Hepatocyte (in vitro differentiated cells): ENCODE measurements around the gene PRRC2C. TPM values are rescaled to one million over a fixed set of nuclear protein-coding genes. Genes with fewer than 3 reads are reported as not detected.

Experiments used
- DNase-seq: peaks from one replicate; pipeline ENCODE4 v3.0.0-alpha.2; 2016; ENCODE audit warnings: low spot score
- H2AFZ ChIP-seq: fragments of 200-600 bp; sonication (generic); 2 replicates; pipeline ENCODE4 v1.6.0; 2016; ENCODE audit warnings: antibody characterized with exemption, mild to moderate bottlenecking
- H3K27ac ChIP-seq: fragments of 200-600 bp; sonication (generic); 2 replicates; pipeline ENCODE4 v1.5.1; 2016; ENCODE audit warnings: mild to moderate bottlenecking
- H3K27me3 ChIP-seq: fragments of 200-600 bp; sonication (generic); 2 replicates; pipeline ENCODE4 v1.6.1; 2016
- H3K36me3 ChIP-seq: fragments of 200-600 bp; sonication (generic); replicated peaks from 2 replicates; pipeline ENCODE4 v1.5.1; 2016; ENCODE audit warnings: low read depth; ENCODE audit not compliant: insufficient read depth
- H3K4me1 ChIP-seq: fragments of 200-600 bp; sonication (generic); 2 replicates; pipeline ENCODE4 v1.5.1; 2016; ENCODE audit warnings: mild to moderate bottlenecking, moderate library complexity; ENCODE audit not compliant: insufficient read depth
- H3K4me2 ChIP-seq: fragments of 200-600 bp; sonication (generic); 2 replicates; pipeline ENCODE4 v1.6.0; 2016
- H3K4me3 ChIP-seq: fragments of 200-600 bp; sonication (generic); 2 replicates; pipeline ENCODE4 v1.5.1; 2016; ENCODE audit warnings: mild to moderate bottlenecking
- H3K79me2 ChIP-seq: fragments of 200-600 bp; sonication (generic); 2 replicates; pipeline ENCODE4 v1.6.0; 2017; ENCODE audit warnings: mild to moderate bottlenecking
- H3K9me2 ChIP-seq: fragments of 200-600 bp; sonication (generic); replicated peaks from 2 replicates; pipeline ENCODE4 v1.6.0; 2017; ENCODE audit warnings: mild to moderate bottlenecking; ENCODE audit not compliant: insufficient read depth
- H3K9me3 ChIP-seq: fragments of 200-600 bp; sonication (generic); 2 replicates; pipeline ENCODE4 v1.5.1; 2016; ENCODE audit warnings: low read depth, mild to moderate bottlenecking
- H4K20me1 ChIP-seq: fragments of 200-600 bp; sonication (generic); 2 replicates; pipeline ENCODE4 v1.6.0; 2016; ENCODE audit warnings: mild to moderate bottlenecking; ENCODE audit not compliant: insufficient read depth, poor library complexity, severe bottlenecking
- EZH2 ChIP-seq: fragments of 200-600 bp; sonication (generic); IDR thresholded peaks from 2 replicates; pipeline ENCODE4 v1.6.1; 2016; ENCODE audit warnings: antibody characterized with exemption, mild to moderate bottlenecking, borderline replicate concordance
- EZH2phosphoT487 ChIP-seq: fragments of 200-600 bp; sonication (generic); IDR thresholded peaks from one replicate; pipeline ENCODE4 v1.6.1; 2018; ENCODE audit warnings: antibody characterized with exemption, mild to moderate bottlenecking, low read depth, moderate library complexity; ENCODE audit not compliant: unreplicated experiment, severe bottlenecking
- WGBS: methylation state at CpG from one replicate; pipeline ENCODE4 v1.1.6; 2016; ENCODE audit warnings: low lambda C conversion rate; ENCODE audit errors: missing lambda C conversion rate; 5-methylcytosine and 5-hydroxymethylcytosine counted together
- polyA plus RNA-seq: library from polyadenylated mRNA; unstranded; fragments of >200 nt; fragmentation: Nextera tagmentation; extraction: Ambion mirVana; gene quantifications from 2 replicates; pipeline ENCODE4 v1.2.1, GENCODE V29; 2016
- total RNA-seq: library from RNA; depleted of rRNA; stranded (reverse); fragments of >200 nt; gene quantifications from 2 replicates; pipeline ENCODE4 v1.2.3, GENCODE V29; 2014
- TF ChIP-seq, protein P1 (sequence below): fragments of 200-600 bp; sonication (generic); IDR thresholded peaks from 2 replicates; pipeline ENCODE4 v1.5.1; 2016; ENCODE audit warnings: antibody characterized with exemption, mild to moderate bottlenecking; ENCODE audit not compliant: poor library complexity

Gene PRRC2C
- total and polyA plus RNA-seq, 2 experiments from 2014 or later, result 85.2 to 120 TPM

DNA sequence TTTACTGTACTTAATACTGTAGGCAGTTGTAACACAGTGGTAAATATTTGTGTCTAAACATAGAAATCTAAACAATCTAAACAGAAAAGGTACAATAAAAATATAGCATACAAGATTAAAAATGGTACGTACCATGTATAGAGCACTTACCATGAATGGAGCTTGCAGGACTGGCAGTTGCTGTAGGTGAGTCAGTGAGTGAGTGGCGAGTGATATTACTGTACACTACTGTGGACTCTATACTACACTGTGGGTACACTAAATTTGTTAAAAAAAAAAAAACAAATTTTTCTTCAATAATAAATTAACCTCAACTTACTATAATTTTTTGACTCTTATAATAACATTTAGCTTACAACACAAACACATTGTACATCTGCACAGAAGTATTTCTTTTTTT lies 97.3 kb downstream of the PRRC2C start:
- TF ChIP-seq, protein P1, sequence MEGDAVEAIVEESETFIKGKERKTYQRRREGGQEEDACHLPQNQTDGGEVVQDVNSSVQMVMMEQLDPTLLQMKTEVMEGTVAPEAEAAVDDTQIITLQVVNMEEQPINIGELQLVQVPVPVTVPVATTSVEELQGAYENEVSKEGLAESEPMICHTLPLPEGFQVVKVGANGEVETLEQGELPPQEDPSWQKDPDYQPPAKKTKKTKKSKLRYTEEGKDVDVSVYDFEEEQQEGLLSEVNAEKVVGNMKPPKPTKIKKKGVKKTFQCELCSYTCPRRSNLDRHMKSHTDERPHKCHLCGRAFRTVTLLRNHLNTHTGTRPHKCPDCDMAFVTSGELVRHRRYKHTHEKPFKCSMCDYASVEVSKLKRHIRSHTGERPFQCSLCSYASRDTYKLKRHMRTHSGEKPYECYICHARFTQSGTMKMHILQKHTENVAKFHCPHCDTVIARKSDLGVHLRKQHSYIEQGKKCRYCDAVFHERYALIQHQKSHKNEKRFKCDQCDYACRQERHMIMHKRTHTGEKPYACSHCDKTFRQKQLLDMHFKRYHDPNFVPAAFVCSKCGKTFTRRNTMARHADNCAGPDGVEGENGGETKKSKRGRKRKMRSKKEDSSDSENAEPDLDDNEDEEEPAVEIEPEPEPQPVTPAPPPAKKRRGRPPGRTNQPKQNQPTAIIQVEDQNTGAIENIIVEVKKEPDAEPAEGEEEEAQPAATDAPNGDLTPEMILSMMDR, result no peak
- TF ChIP-seq EZH2phosphoT487, result no peak
- DNase-seq, result no peak
- Histone ChIP-seq H3K79me2 (no peaks in the 10 kb centered on the region), H4K20me1 (no peaks in the 10 kb centered on the region), H3K4me2 (no peak overlapping the region), H3K27ac (no peak overlapping the region), H3K9me3 (no peaks in the 10 kb centered on the region), H3K36me3 (no peaks in the 10 kb centered on the region), H2AFZ (no peak overlapping the region), H3K9me2 (no peaks in the 10 kb centered on the region), H3K4me3 (no peak overlapping the region), H3K4me1 (no peaks in the 10 kb centered on the region), H3K27me3 (no peaks in the 10 kb centered on the region)
- WGBS, result 98% methylated on average over 2 of the region's 2 CpGs

- no peaks in the 10 kb centered on the region for H3K9me3 ChIP-seq
- H3K27me3 ChIP-seq, result no peaks in the 10 kb centered on the region
- no peaks in the 10 kb centered on the region for H3K36me3 ChIP-seq
These were observed 98.4 kb downstream of the PRRC2C start for GRCh38 chr1:171583591-171584201.

GRCh38 chr1:171585715-171586114 lies 100.4 kb downstream of the PRRC2C start:
- no peaks in the 10 kb centered on the region for H3K4me1 ChIP-seq
- H3K9me2 ChIP-seq, result no peaks in the 10 kb centered on the region
- H3K9me3 ChIP-seq, result no peaks in the 10 kb centered on the region
- no peak overlapping the region for H3K4me3 ChIP-seq
- no peak for DNase-seq
- H3K27ac ChIP-seq, result no peak overlapping the region
- H4K20me1 ChIP-seq, result no peaks in the 10 kb centered on the region
- 92% methylated on average over 9 of the region's 9 CpGs for whole genome bisulfite sequencing
- H3K79me2 ChIP-seq, result no peaks in the 10 kb centered on the region
- no peaks in the 10 kb centered on the region for H3K27me3 ChIP-seq
- TF ChIP-seq EZH2, result no peak
- TF ChIP-seq EZH2phosphoT487, result no peak
- TF ChIP-seq, protein P1, result no peak
- H3K36me3 ChIP-seq, result no peaks in the 10 kb centered on the region
- H3K4me2 ChIP-seq, result no peak overlapping the region
- no peak overlapping the region for H2AFZ ChIP-seq

More at GRCh38 chr1:171583591-171584201, 98.4 kb downstream of the PRRC2C start:
- 89% methylated on average over 1 of the region's 1 CpG for WGBS
- Histone ChIP-seq H3K79me2 (no peaks in the 10 kb centered on the region), H2AFZ (no peak overlapping the region), H3K9me2 (no peaks in the 10 kb centered on the region), H3K4me3 (no peak overlapping the region), H3K27ac (no peak overlapping the region), H3K4me1 (no peaks in the 10 kb centered on the region), H3K4me2 (no peak overlapping the region), H4K20me1 (no peaks in the 10 kb centered on the region)
- DNase-seq, result no peak
- TF ChIP-seq, protein P1, result no peak
- TF ChIP-seq EZH2, result no peak
- no peak for TF ChIP-seq EZH2phosphoT487
